Measurements from ENCODE around the gene HS6ST3.

- no peak for TF ChIP-seq EZH2 (IDR thresholded peaks at IDR 0.05; ENCODE audit: insufficient read depth, poor library complexity, severe bottlenecking)
- TF ChIP-seq EZH2phosphoT487 (IDR thresholded peaks at IDR 0.05; ENCODE audit: insufficient read depth, low read depth) = no peak
These were observed 331.4 kb downstream of the HS6ST3 start for GRCh38 chr13:96421314-96421713.

Data from GM23248 (cell line).